Peyer's patch (tissue), 4 donors: ENCODE data around the gene NCOA6.
"Not testable (repeated sequence)": the region's sequence is repeated elsewhere in the genome, so short reads cannot be mapped to it uniquely, and the experiment has no call there.

ENCODE experiments used
- POLR2A ChIP-seq, 2 donors: fragments of 450-650 bp; IDR thresholded peaks; one replicate each; pipeline ENCODE4 v1.5.1; 2017; ENCODE audit warnings: antibody characterized with exemption in 2 of 2, mild to moderate bottlenecking in 2 of 2, moderate library complexity in 2 of 2
- TF ChIP-seq, protein P1 (sequence below), 6 experiments: fragments of 450-650 bp in 4 of 6; fragments of 200-600 bp in 2 of 6; sonication (generic) in 1 of 6; IDR thresholded peaks; one replicate each; pipeline ENCODE4 v1.5.1; 2017 to 2019; ENCODE audit warnings: antibody characterized with exemption in 6 of 6, mild to moderate bottlenecking in 3 of 6, moderate library complexity in 1 of 6

GRCh38 chr20:34713944-34714515 lies 111.4 kb downstream of the NCOA6 start:
- TF ChIP-seq, protein P1, sequence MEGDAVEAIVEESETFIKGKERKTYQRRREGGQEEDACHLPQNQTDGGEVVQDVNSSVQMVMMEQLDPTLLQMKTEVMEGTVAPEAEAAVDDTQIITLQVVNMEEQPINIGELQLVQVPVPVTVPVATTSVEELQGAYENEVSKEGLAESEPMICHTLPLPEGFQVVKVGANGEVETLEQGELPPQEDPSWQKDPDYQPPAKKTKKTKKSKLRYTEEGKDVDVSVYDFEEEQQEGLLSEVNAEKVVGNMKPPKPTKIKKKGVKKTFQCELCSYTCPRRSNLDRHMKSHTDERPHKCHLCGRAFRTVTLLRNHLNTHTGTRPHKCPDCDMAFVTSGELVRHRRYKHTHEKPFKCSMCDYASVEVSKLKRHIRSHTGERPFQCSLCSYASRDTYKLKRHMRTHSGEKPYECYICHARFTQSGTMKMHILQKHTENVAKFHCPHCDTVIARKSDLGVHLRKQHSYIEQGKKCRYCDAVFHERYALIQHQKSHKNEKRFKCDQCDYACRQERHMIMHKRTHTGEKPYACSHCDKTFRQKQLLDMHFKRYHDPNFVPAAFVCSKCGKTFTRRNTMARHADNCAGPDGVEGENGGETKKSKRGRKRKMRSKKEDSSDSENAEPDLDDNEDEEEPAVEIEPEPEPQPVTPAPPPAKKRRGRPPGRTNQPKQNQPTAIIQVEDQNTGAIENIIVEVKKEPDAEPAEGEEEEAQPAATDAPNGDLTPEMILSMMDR (IDR thresholded peaks at IDR 0.05) = not testable (repeated sequence)
- not testable (repeated sequence) for TF ChIP-seq POLR2A (IDR thresholded peaks at IDR 0.05)
